Activated T-cell treated with anti-CD3 and anti-CD28 coated beads, Interleukin-2, amount 50 U/mL, for 4 hours (primary cell): ENCODE measurements around the gene GALR3. TPM values are rescaled to one million over a fixed set of nuclear protein-coding genes. Genes with fewer than 3 reads are reported as not detected.

Source experiments
- ATAC-seq, 2 donors: fragments of 200-7000 bp; cut with Tn5 transposase; one replicate each; pipeline ENCODE4 v1.10.0; 2021
- DNase-seq: peaks from one replicate; pipeline ENCODE4 v3.0.0-alpha.2; 2020
- H3K27me3 Mint-ChIP-seq: one replicate; pipeline ENCODE4 v1.8.0; 2021; ENCODE audit warnings: low read depth, mixed read lengths
- H3K36me3 Mint-ChIP-seq: one replicate; pipeline ENCODE4 v1.8.0; 2022; ENCODE audit warnings: mixed read lengths; ENCODE audit not compliant: insufficient read depth
- H3K4me1 Mint-ChIP-seq: one replicate; pipeline ENCODE4 v1.8.0; 2021; ENCODE audit warnings: low read depth, mixed read lengths
- H3K4me3 Mint-ChIP-seq: one replicate; pipeline ENCODE4 v1.8.0; 2021; ENCODE audit warnings: mild to moderate bottlenecking, moderate library complexity, mixed read lengths
- H3K9me3 Mint-ChIP-seq: one replicate; pipeline ENCODE4 v1.8.0; 2021; ENCODE audit warnings: mixed read lengths
- total RNA-seq, 3 donors: library from RNA; stranded (reverse); gene quantifications; one replicate each; pipeline ENCODE4 v1.2.1, GENCODE V29; 2021

The GALR3 gene, protein sequence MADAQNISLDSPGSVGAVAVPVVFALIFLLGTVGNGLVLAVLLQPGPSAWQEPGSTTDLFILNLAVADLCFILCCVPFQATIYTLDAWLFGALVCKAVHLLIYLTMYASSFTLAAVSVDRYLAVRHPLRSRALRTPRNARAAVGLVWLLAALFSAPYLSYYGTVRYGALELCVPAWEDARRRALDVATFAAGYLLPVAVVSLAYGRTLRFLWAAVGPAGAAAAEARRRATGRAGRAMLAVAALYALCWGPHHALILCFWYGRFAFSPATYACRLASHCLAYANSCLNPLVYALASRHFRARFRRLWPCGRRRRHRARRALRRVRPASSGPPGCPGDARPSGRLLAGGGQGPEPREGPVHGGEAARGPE
- total RNA-seq, result not detected

DNA sequence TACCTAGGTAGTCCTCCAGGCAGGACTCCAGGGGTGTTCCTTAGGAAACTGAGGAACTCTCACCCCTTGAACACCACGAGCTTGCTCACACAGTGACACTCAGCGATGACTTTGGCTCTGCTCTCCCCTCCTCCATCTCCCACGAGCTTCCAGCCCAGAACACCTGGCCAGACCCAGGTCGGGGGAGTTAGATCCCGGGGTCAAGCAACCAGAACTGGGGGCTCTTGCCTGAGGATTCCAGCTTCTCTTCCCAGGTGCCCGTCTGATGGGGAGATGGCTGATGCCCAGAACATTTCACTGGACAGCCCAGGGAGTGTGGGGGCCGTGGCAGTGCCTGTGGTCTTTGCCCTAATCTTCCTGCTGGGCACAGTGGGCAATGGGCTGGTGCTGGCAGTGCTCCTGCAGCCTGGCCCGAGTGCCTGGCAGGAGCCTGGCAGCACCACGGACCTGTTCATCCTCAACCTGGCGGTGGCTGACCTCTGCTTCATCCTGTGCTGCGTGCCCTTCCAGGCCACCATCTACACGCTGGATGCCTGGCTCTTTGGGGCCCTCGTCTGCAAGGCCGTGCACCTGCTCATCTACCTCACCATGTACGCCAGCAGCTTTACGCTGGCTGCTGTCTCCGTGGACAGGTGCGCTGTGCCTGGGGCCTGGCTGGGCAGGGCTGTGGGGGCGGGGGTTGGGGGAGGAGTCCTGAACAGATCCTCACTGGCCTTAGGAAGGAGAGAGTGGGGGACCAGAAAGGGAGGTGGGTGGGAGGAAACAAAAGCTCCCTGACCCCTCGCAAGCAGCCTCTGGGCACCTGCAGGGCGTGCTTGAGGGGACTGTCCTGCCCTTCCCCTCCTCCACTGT lies at the start of gene GALR3:
GALR3 (plus strand) TSS at position 249 of the 852 bp plus-strand sequence; CDS start at position 274, 25 bp downstream.
- Mint-ChIP-seq H3K9me3 (no peaks in the 10 kb centered on the region), H3K27me3 (peaks cover 29% of the 10 kb centered on the region), H3K4me3 (peak within 1 kb of the TSS; percentile 29)

DNA sequence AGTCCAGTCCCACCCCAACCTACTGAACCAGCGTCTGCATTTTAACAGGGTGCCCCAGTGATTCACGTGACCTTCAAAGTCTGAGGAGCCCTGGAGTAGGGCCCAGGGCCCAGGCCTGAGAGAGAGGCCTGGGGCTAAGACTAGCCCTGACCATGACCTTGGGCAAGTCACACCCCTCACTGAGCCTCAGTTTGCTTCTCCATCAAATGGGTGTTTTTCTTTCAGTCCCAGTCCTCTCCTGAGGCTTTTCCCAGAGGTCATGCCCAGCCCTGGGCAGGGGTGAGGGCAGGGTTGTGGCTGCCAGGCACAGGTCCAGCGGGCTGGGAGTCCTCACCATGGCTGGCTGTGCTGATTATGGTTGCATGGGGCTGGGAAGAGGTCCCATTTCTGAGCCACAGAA lies 48.5 kb upstream of the GALR3 start:
- no peak for DNase-seq
- no peaks in the 10 kb centered on the region for H3K4me1 Mint-ChIP-seq

More for the DNA sequence above, at the start of gene GALR3:
- no peaks in the 10 kb centered on the region for H3K36me3 Mint-ChIP-seq
- ATAC-seq (no peak), DNase-seq (no peak)
- peaks cover 7% of the 10 kb centered on the region for H3K4me1 Mint-ChIP-seq

DNA sequence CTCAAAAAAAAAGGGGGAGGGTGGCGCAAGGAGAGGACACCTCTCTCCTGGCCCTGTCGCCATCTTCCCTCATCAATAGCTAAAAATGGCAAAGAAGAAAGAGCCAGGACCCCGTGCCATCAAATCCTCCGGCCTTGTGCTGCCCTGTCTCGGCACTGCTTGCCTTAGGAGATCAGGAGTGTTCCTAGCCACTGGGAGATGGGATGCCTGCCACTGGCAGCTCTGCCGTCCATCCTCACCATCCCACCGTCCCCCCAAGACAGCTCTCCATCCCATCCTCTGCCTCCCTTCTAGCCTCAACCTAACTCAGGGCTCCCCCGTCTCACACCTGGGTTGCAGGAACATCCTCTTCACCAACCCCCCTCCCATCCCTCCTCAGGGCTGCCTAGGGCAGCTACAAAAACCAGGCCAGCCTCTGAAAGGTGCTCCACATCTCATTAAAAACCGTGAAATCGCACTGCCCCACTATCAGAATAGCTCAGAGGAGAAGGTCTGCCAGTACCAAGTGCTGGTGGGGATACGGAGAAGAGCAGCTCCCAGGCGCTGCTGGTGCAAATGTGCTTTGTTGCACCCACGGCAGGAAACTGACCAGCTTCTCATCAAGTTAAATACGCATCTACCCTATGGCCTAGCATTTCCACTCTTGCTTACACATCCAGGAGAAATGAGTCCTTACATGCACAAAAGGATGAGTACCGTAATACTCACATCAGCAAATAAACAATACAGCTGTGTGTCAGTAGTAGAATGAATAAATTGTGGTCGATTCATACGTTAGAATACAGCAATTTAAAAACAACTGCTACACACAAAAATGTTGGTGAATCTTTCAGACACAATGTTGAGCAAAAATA lies 47.2 kb upstream of the GALR3 start:
- peaks cover 3% of the 10 kb centered on the region for H3K36me3 Mint-ChIP-seq
- ATAC-seq, result no peak
- no peaks in the 10 kb centered on the region for H3K9me3 Mint-ChIP-seq
- no peaks in the 10 kb centered on the region for H3K27me3 Mint-ChIP-seq
- H3K4me1 Mint-ChIP-seq, result no peaks in the 10 kb centered on the region
- no peak for DNase-seq
- H3K4me3 Mint-ChIP-seq, result no peak overlapping the region

More for the DNA sequence above, 48.5 kb upstream of the GALR3 start:
- Mint-ChIP-seq H3K4me3 (no peak overlapping the region), H3K27me3 (no peaks in the 10 kb centered on the region), H3K36me3 (peaks cover 3% of the 10 kb centered on the region), H3K9me3 (no peaks in the 10 kb centered on the region)
- no peak for ATAC-seq

DNA sequence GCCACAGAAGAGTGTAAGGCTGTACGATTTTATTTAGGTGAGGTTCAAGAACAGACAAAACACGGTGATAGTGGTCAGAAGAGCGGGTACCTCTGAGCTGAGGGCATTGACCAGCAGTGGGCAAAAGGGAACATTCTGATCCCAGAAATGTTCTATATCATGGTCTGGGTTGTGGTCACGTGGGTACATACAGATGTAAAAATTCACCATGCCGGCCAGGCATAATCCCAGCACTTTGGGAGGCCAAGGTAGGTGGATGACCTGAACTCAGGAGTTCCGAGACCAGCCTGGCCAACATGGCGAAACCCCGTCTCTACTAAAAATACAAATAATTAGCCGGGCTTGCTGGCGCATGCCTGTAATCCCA lies 46.6 kb upstream of the GALR3 start:
- ATAC-seq, result no peak
- no peaks in the 10 kb centered on the region for H3K4me1 Mint-ChIP-seq
- H3K36me3 Mint-ChIP-seq, result peaks cover 3% of the 10 kb centered on the region
- no peaks in the 10 kb centered on the region for H3K9me3 Mint-ChIP-seq
- DNase-seq, result no peak
- H3K4me3 Mint-ChIP-seq, result no peak overlapping the region
- no peaks in the 10 kb centered on the region for H3K27me3 Mint-ChIP-seq

DNA sequence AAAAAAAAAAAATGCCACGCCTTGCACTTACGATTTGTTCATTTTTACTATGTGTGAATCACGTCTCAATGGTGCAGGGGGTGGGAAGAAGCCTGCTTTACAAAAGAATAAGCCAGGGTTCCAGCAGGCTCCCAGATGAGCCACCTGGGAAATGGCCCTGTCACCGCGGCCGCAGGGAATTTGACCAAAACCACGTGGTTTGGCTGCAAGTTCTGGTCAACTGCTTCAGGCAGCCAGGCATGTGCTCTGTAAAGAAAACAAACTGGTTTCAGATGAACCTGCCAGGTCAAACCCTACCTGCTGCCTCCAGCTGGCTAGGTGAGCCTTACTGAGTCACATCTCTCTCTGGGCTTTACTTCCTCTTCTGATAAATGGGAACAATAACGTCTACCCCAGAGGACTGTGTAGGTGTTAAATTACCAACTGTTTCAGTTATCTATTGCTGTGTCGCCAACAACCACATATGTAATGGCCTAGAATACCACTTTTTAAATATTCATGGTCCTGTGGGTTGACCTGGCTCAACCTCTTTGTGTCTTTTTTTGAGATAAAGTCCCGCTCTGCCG lies 46.0 kb upstream of the GALR3 start:
- peaks cover 3% of the 10 kb centered on the region for H3K36me3 Mint-ChIP-seq
- ATAC-seq, result no peak
- no peak overlapping the region for H3K4me3 Mint-ChIP-seq
- no peaks in the 10 kb centered on the region for H3K4me1 Mint-ChIP-seq
- H3K9me3 Mint-ChIP-seq, result no peaks in the 10 kb centered on the region
- no peak for DNase-seq
- no peaks in the 10 kb centered on the region for H3K27me3 Mint-ChIP-seq

DNA sequence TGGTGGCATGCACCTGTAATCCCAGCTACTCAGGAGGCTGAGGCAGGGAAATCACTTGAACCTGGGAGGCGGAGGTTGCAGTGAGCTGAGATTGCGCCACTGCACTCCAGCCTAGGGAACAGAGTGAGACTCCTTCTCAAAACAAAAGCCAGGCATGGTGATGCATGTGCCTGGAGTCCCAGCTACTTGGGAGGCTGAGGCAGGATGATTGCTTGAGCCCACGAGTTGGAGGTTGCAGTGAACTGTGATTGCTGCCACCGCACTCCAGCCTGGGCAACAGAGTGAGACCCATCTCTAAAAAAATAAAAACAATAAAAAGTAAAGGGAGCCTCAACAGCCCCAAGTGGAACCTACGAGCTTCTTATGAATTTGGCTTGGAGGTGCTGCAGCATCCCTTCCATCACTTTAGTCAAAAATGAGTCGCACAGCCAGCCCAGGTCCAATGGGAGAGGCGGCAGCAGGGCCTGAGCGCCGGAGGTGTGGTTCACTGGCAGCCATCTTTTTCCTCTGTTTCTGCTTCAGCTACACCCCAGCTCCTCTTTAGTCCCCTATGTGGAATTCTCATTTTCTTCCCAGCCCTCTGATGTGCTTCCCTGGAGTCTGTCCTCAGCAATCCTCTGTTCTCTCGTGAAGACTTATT lies 44.7 kb upstream of the GALR3 start:
- Mint-ChIP-seq H3K4me3 (no peak overlapping the region), H3K27me3 (no peaks in the 10 kb centered on the region), H3K4me1 (no peaks in the 10 kb centered on the region), H3K36me3 (no peaks in the 10 kb centered on the region), H3K9me3 (no peaks in the 10 kb centered on the region)
- DNase-seq (no peak), ATAC-seq (no peak)

DNA sequence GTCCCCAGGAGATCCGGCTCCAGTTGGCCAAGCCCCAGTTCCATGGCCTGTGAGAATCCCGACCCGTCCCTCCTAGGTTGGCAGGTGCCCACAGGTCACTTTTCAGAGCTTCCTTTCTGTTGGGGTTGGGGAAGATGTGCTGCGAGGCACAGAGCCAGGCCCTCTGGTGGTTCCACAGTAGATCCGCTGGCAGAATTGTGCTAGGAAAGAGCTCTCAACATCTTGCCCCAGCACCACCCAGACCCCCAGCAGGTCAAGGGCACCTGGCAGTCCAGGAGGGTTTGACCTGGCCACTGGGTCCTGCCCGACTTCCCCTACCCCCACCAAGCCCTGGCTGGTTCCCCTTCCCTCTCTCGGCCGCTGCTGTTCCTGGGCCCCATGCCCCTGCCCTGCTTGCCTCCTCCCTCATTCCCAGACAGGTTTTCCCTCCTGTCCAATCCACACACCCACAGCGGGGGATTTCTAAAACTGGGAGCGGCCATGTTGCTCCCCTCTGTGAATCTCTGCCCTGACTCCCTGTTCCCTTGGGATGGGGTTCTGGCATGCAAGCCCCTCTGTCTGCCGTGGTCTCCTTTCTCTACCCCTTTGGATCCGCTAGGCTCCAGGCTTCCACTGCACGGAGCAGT lies 41.6 kb upstream of the GALR3 start:
- H3K27me3 Mint-ChIP-seq, result peaks cover 7% of the 10 kb centered on the region
- no peaks in the 10 kb centered on the region for H3K36me3 Mint-ChIP-seq
- no peaks in the 10 kb centered on the region for H3K4me1 Mint-ChIP-seq
- no peak for DNase-seq
- no peaks in the 10 kb centered on the region for H3K9me3 Mint-ChIP-seq
- H3K4me3 Mint-ChIP-seq, result no peak overlapping the region
- no peak for ATAC-seq

DNA sequence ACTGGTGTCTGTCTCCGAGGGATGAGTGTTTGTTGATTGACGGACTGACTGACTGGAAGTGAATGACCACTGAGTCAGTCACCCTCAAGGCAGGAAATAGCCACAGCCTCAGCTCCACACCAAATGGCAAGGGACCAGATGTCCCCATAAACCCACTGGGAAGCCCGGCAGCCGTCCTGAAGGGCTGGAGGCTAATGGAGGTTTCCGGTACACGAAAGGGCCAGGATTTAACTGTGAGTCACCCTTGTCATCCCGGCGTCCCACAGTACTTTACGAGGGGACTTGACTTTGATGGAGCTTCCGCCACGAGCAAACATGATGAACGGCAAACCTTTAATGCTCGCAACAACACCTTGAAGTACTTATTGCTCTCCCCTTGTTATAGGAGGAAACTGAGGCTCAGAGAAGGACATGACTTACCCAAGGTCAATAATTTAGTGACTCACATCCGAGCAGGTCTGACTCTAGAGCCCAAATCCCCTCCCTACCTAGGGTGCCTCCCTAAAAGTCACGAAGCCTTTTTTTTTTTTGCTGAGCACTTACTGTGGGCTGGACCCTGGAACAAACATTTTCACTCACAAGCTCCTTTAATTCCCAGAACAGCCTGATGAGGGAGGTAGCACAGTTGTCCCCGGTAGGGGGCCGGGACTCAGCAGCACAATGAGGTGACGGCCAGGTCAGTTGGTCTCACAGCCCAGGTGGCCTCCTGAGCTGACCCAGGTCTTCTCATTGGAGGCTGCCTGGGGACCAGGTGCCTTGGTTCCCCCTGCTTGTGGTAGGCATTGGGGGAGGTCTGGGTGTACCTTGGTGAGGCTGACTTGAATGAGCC lies 40.6 kb upstream of the GALR3 start:
- Mint-ChIP-seq H3K9me3 (no peaks in the 10 kb centered on the region), H3K4me1 (no peaks in the 10 kb centered on the region), H3K27me3 (peaks cover 7% of the 10 kb centered on the region), H3K36me3 (no peaks in the 10 kb centered on the region), H3K4me3 (no peak overlapping the region)
- ATAC-seq (no peak), DNase-seq (no peak)

DNA sequence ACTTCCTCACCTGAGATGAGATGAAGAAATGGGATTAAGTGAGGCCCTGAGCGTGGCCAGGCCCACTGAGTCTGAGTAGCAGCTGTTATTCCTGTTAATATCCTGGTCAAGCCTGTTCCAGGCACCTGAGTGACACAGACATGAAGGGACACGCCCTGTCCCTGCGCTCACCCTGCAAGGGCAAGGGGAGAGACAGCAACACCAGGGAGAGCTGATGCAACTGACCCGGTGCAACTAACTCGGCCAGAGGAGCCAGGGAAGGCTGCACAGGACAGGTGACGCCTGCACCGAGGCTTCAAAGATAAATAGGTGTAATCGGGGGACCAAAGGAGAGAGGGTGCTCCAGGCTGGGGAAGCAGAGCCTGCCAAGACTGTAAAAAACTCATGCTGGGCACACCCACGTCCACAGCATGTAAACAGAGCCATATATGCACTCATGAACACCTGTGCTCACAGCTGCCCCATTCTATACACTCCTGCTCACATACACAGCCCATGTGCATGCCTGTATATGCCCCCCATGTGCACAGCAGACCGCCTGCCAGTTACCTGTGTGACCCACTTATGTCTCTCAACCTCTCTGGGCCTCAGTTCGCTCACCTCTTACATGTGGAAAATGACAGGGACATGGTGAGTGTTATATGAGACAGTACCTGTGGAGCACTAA lies 38.2 kb upstream of the GALR3 start:
- Mint-ChIP-seq H3K4me1 (no peaks in the 10 kb centered on the region), H3K4me3 (no peak overlapping the region), H3K36me3 (no peaks in the 10 kb centered on the region), H3K27me3 (peaks cover 9% of the 10 kb centered on the region), H3K9me3 (no peaks in the 10 kb centered on the region)
- no peak for DNase-seq
- ATAC-seq, result no peak

DNA sequence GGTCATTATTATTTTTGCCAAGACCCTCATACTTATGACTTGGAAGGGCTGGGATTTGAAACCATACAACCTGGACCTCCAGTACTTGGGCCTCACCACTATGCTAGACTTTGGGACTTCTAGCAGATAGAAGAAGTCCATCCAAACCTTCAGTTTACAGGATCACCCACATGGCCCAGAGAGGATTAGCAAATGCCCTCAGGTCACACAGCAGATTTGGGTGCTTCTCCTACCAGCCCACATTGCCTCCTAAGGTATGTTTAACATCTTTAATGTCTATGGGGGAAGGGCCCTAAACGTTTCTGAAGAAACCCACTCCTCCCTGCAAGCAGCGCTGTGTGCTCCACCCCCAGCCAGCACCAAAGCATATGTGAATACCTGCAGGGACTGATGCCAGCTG lies 32.9 kb upstream of the GALR3 start:
- ATAC-seq (no peak), DNase-seq (no peak)
- no peak overlapping the region for H3K4me3 Mint-ChIP-seq

DNA sequence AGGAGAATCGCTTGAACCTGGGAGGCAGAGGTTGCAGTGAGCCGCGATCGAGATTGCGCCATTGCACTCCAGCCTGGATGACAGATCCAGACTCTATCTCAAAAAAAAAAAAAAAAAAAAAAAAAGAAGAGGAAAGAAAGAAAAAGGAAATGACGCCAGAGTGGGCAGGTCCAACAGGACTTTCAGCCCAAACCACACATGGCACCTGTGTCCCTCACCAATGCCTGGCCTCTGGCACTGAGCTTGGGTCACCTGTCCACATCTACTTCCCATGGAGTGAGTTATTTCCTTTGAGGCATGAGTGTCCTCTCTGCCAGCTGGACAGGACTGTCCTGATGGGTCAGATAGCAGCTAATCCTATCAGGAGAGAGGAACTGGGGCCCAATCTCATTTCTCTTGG lies 30.7 kb upstream of the GALR3 start:
- no peak for ATAC-seq
- Mint-ChIP-seq H3K36me3 (no peaks in the 10 kb centered on the region), H3K4me1 (no peaks in the 10 kb centered on the region), H3K9me3 (no peaks in the 10 kb centered on the region), H3K27me3 (peaks cover 2% of the 10 kb centered on the region), H3K4me3 (no peak overlapping the region)
- DNase-seq, result no peak

More for the DNA sequence above, 32.9 kb upstream of the GALR3 start:
- Mint-ChIP-seq H3K36me3 (no peaks in the 10 kb centered on the region), H3K4me1 (no peaks in the 10 kb centered on the region), H3K9me3 (no peaks in the 10 kb centered on the region), H3K27me3 (peaks cover 8% of the 10 kb centered on the region)

DNA sequence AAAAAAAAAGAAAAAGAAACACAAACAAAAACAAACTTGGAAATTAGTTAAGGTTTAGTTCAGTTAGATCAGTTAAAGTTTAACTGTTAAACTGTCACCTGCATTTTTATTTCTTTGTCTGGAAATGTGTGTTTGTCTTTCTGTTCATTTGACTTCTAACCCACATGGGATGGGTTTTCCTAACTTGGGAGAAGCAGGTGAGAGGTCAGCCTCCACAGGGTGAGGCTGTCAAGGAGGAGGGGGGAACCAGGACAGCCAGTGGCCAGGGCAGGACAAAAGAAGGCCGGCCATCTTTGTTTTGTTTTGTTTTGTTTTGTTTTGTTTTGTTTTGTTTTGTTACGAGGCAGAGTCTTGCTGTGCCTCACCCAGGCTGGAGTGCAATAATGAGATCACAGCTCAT lies 28.8 kb upstream of the GALR3 start:
- DNase-seq, result no peak
- H3K4me3 Mint-ChIP-seq, result no peak overlapping the region
- H3K4me1 Mint-ChIP-seq, result no peaks in the 10 kb centered on the region
- no peaks in the 10 kb centered on the region for H3K27me3 Mint-ChIP-seq
- H3K36me3 Mint-ChIP-seq, result no peaks in the 10 kb centered on the region
- no peaks in the 10 kb centered on the region for H3K9me3 Mint-ChIP-seq
- ATAC-seq, result no peak
